Liver (tissue), 3 donors: ENCODE data around the gene FYB1.

Experiments
- CTCF ChIP-seq: fragments of 150-350 bp; IDR thresholded peaks from 2 replicates; pipeline ENCODE4 v1.5.1; 2017; ENCODE audit warnings: improper control_type of control experiment, low read depth, low read length; ENCODE audit not compliant: missing input control
- EGR1 ChIP-seq, 2 donors: IDR thresholded peaks; 2 replicates each; pipeline ENCODE4 v1.6.1; 2016 to 2018; ENCODE audit warnings: antibody characterized with exemption in 2 of 2, low read depth in 2 of 2
- GABPA ChIP-seq, 2 donors: IDR thresholded peaks in 1 of 2; conservative IDR thresholded peaks in 1 of 2; 2 replicates each; pipeline ENCODE4 v1.6.1; 2016; ENCODE audit warnings: antibody characterized with exemption in 2 of 2, mild to moderate bottlenecking in 1 of 2, moderate library complexity in 1 of 2
- JUND ChIP-seq, 2 donors: IDR thresholded peaks; 2 replicates each; pipeline ENCODE4 v1.6.1; 2016; ENCODE audit warnings: antibody characterized with exemption in 2 of 2
- MAX ChIP-seq: IDR thresholded peaks from 2 replicates; pipeline ENCODE4 v1.6.1; 2016; ENCODE audit warnings: antibody characterized with exemption
- RAD21 ChIP-seq, 2 donors: IDR thresholded peaks; 2 replicates each; pipeline ENCODE4 v1.6.1; 2016; ENCODE audit warnings: antibody characterized with exemption in 2 of 2, mild to moderate bottlenecking in 2 of 2
- REST ChIP-seq: IDR thresholded peaks from 2 replicates; pipeline ENCODE4 v1.6.1; 2016; ENCODE audit warnings: antibody characterized with exemption, mild to moderate bottlenecking
- YY1 ChIP-seq: IDR thresholded peaks from 2 replicates; pipeline ENCODE4 v1.6.1; 2016; ENCODE audit warnings: antibody characterized with exemption, mild to moderate bottlenecking
- donor health status: healthy.
- donor health status: healthy.

- TF ChIP-seq CTCF (no peak), REST (no peak), RAD21 (IDR thresholded peaks at IDR 0.05) (no peak), JUND (IDR thresholded peaks at IDR 0.05) (no peak), YY1 (no peak), MAX (no peak), EGR1 (IDR thresholded peaks at IDR 0.05; ENCODE audit: low read depth in 2 of 2) (no peak), GABPA (IDR thresholded peaks at IDR 0.05 in 1 of 2, conservative IDR thresholded peaks at IDR 0.05 in 1 of 2) (no peak)
Observed at GRCh38 chr5:39233783-39234182, 14.4 kb upstream of the FYB1 start.
